Measurements from ENCODE around the gene ELF1. TPM values are rescaled to one million over a fixed set of nuclear protein-coding genes. Genes with fewer than 3 reads are reported as not detected.

Gene ELF1
- polyA plus RNA-seq, 1 of the 3 experiments (the other 2 are of a cell fraction): 11.1 TPM

- WGBS (ENCODE audit: low lambda C conversion rate): 91% methylated on average over 5 of the region's 5 CpGs
- Histone ChIP-seq H3K9ac (no peak overlapping the region), H3K27me3 (ENCODE audit: insufficient read depth) (no peaks in the 10 kb centered on the region), H3F3A (replicated peaks; ENCODE audit: insufficient read depth) (peaks cover 10% of the 10 kb centered on the region), H3K4me2 (no peak overlapping the region), H3K4me3 (ENCODE audit: low read depth in 2 of 2, low read length in 1 of 2) (no peak overlapping the region), H3K27ac (ENCODE audit: low read depth in 2 of 2, low read length in 1 of 2) (no peak overlapping the region), H3K4me1 (ENCODE audit: control insufficient read depth in 1 of 2, insufficient read depth in 2 of 2, low read depth in 1 of 2, low read length in 1 of 2) (peaks cover 0 to 10% of the 10 kb centered on the region in 2 experiments; a peak in 2 of 4 replicates), H4K20me1 (ENCODE audit: insufficient read depth) (no peaks in the 10 kb centered on the region), H2AFZ (ENCODE audit: low read depth) (no peak overlapping the region), H3K79me2 (ENCODE audit: insufficient read depth) (peaks cover 54% of the 10 kb centered on the region), H3K9me2 (no peaks in the 10 kb centered on the region; the same call in 1 of the 2 replicates), H3K36me3 (replicated peaks in 1 of 2; ENCODE audit: control insufficient read depth in 1 of 2, insufficient read depth in 2 of 2, low read length in 1 of 2) (no peaks in the 10 kb centered on the region), H3K9me3 (no peaks in the 10 kb centered on the region; the same call in 1 of the 2 replicates)
- ChIA-PET POLR2A (no interaction called here), CTCF (interaction anchor here (2.4 kb wide), 1 partner anchor 9 kb away, joined by 10 read pairs; no protein-coding TSS in a partner anchor)
- TF ChIP-seq, protein P1, sequence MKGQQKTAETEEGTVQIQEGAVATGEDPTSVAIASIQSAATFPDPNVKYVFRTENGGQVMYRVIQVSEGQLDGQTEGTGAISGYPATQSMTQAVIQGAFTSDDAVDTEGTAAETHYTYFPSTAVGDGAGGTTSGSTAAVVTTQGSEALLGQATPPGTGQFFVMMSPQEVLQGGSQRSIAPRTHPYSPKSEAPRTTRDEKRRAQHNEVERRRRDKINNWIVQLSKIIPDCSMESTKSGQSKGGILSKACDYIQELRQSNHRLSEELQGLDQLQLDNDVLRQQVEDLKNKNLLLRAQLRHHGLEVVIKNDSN (IDR thresholded peaks at IDR 0.05; ENCODE audit: borderline replicate concordance, low read depth): no peak
- TF ChIP-seq FOXJ3 (CRISPR knock-in tag; IDR thresholded peaks at IDR 0.05) (no peak), YY1 (IDR thresholded peaks at IDR 0.05; ENCODE audit: low read depth) (no peak), TEAD4 (IDR thresholded peaks at IDR 0.05; ENCODE audit: borderline replicate concordance, insufficient read depth) (no peak), MAX (IDR thresholded peaks at IDR 0.05; ENCODE audit: low read depth) (no peak), JUND (IDR thresholded peaks at IDR 0.05) (no peak), RXRA (IDR thresholded peaks at IDR 0.05; ENCODE audit: borderline replicate concordance, low read depth) (no peak), REST (IDR thresholded peaks at IDR 0.05; ENCODE audit: low read depth, low read length) (no peak)
- TF ChIP-seq, protein P2, sequence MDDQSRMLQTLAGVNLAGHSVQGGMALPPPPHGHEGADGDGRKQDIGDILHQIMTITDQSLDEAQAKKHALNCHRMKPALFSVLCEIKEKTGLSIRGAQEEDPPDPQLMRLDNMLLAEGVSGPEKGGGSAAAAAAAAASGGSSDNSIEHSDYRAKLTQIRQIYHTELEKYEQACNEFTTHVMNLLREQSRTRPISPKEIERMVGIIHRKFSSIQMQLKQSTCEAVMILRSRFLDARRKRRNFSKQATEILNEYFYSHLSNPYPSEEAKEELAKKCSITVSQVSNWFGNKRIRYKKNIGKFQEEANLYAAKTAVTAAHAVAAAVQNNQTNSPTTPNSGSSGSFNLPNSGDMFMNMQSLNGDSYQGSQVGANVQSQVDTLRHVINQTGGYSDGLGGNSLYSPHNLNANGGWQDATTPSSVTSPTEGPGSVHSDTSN (IDR thresholded peaks at IDR 0.05): no peak
- no peak for DNase-seq
Observed at GRCh38 chr13:41001695-41002094, 17.4 kb downstream of the ELF1 start.

DNA sequence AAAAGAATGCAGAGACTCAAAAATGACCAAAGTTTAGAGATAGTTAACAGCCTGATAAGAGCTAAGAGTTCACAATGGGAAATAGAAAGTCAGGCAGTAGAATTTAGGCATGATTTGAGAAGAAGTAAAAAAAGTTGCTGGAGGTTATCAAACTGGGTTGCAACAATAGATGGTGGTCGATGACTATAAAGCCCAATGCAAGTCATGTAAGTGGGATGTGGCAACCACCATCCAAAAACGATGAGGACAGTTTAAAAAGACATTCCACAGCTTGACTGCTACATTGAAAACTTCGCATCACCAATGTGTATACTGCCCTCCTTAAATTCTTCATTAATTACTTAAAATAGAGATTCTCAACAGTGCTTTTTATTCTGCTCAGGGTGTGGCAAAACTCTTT lies 19.7 kb downstream of the ELF1 start:
- no peak overlapping the region for H3K9ac ChIP-seq
- 88% methylated on average over 3 of the region's 3 CpGs for WGBS (ENCODE audit: low lambda C conversion rate)
- H3K4me3 ChIP-seq (ENCODE audit: low read depth in 2 of 2, low read length in 1 of 2): no peak overlapping the region
- no peaks in the 10 kb centered on the region for H3K27me3 ChIP-seq (ENCODE audit: insufficient read depth)
- H3K27ac ChIP-seq (ENCODE audit: low read depth in 2 of 2, low read length in 1 of 2): no peak overlapping the region
- no peak overlapping the region for H3K4me2 ChIP-seq
- H3K9me2 ChIP-seq: no peaks in the 10 kb centered on the region; the same call in 1 of the 2 replicates
- H2AFZ ChIP-seq (ENCODE audit: low read depth): no peak overlapping the region
- peaks cover 44% of the 10 kb centered on the region for H3K79me2 ChIP-seq (ENCODE audit: insufficient read depth)
- no peaks in the 10 kb centered on the region; the same call in 1 of the 2 replicates for H3K9me3 ChIP-seq
- TF ChIP-seq JUND (IDR thresholded peaks at IDR 0.05) (no peak), EP300 (IDR thresholded peaks at IDR 0.05; ENCODE audit: borderline replicate concordance in 1 of 2, low read depth in 1 of 2, low read length in 1 of 2) (no peak)
- ChIA-PET POLR2A (no interaction called here), CTCF (no interaction called here)
- no peak for DNase-seq
- H3F3A ChIP-seq (replicated peaks; ENCODE audit: insufficient read depth): peaks cover 10% of the 10 kb centered on the region
- no peaks in the 10 kb centered on the region; a peak in 2 of 4 replicates for H3K4me1 ChIP-seq (ENCODE audit: control insufficient read depth in 1 of 2, insufficient read depth in 2 of 2, low read depth in 1 of 2, low read length in 1 of 2)
- no peaks in the 10 kb centered on the region for H4K20me1 ChIP-seq (ENCODE audit: insufficient read depth)
- no peaks in the 10 kb centered on the region for H3K36me3 ChIP-seq (replicated peaks in 1 of 2; ENCODE audit: control insufficient read depth in 1 of 2, insufficient read depth in 2 of 2, low read length in 1 of 2)

All from SK-N-SH (cell line).